Measurements from ENCODE around the gene GPR132.

DNA sequence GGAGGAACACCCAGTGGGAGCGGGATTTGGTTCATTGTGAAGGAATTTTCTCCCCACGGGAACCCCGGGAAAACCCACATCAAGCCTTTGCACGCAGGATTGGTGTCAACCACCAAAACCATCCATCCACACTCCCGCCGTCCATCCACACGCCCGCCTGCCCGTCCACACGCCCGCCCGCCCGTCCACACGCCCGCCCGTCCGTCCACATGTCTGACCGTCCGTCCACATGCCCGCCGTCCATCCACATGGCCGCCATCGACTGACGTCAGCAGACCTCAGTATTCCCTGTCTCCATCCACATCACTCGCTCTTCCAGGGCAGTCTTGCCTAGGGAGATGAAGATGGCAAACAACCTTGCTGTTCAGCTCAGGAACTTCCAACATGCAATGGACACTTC, 6.7 kb upstream of the GPR132 start:
- TF ChIP-seq FOXM1 (CRISPR knock-in tag; IDR thresholded peaks at IDR 0.05) (no peak), GATA4 (IDR thresholded peaks at IDR 0.05; ENCODE audit: borderline replicate concordance, low read depth) (no peak), ZNF792 (CRISPR knock-in tag; IDR thresholded peaks at IDR 0.05) (no peak), ZNF780A (CRISPR knock-in tag; IDR thresholded peaks at IDR 0.05) (no peak), DNMT1 (CRISPR knock-in tag; IDR thresholded peaks at IDR 0.05) (no peak), MAZ (IDR thresholded peaks at IDR 0.05; ENCODE audit: borderline replicate concordance, low read depth, low read length) (no peak), MAZ (CRISPR knock-in tag; IDR thresholded peaks at IDR 0.05; ENCODE audit: low read depth) (no peak), SRF (IDR thresholded peaks at IDR 0.05; ENCODE audit: low read depth, low read length) (no peak), POLR2AphosphoS5 (IDR thresholded peaks at IDR 0.05; ENCODE audit: low read depth, low read length) (no peak)
- TF ChIP-seq, protein P1, sequence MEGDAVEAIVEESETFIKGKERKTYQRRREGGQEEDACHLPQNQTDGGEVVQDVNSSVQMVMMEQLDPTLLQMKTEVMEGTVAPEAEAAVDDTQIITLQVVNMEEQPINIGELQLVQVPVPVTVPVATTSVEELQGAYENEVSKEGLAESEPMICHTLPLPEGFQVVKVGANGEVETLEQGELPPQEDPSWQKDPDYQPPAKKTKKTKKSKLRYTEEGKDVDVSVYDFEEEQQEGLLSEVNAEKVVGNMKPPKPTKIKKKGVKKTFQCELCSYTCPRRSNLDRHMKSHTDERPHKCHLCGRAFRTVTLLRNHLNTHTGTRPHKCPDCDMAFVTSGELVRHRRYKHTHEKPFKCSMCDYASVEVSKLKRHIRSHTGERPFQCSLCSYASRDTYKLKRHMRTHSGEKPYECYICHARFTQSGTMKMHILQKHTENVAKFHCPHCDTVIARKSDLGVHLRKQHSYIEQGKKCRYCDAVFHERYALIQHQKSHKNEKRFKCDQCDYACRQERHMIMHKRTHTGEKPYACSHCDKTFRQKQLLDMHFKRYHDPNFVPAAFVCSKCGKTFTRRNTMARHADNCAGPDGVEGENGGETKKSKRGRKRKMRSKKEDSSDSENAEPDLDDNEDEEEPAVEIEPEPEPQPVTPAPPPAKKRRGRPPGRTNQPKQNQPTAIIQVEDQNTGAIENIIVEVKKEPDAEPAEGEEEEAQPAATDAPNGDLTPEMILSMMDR (CRISPR knock-in tag; IDR thresholded peaks at IDR 0.05), result no peak
- TF ChIP-seq, protein P2, sequence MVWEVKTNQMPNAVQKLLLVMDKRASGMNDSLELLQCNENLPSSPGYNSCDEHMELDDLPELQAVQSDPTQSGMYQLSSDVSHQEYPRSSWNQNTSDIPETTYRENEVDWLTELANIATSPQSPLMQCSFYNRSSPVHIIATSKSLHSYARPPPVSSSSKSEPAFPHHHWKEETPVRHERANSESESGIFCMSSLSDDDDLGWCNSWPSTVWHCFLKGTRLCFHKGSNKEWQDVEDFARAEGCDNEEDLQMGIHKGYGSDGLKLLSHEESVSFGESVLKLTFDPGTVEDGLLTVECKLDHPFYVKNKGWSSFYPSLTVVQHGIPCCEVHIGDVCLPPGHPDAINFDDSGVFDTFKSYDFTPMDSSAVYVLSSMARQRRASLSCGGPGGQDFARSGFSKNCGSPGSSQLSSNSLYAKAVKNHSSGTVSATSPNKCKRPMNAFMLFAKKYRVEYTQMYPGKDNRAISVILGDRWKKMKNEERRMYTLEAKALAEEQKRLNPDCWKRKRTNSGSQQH (CRISPR knock-in tag; IDR thresholded peaks at IDR 0.05; ENCODE audit: low read depth), result no peak

Data from HepG2 (cell line).